NOMO-1 treated with DMSO at 0.1 percent for 48 hours (cell line): Measurements from ENCODE around the gene TXN2.
A peak's percentile ranks its signal among the peaks of the same experiment; 100 is the strongest.

ENCODE experiments used
- DNase-seq: peaks from one replicate; lab custom pipeline; 2025; ENCODE audit not compliant: unreplicated experiment; lab: John Stamatoyannopoulos, UW

The TXN2 gene, protein sequence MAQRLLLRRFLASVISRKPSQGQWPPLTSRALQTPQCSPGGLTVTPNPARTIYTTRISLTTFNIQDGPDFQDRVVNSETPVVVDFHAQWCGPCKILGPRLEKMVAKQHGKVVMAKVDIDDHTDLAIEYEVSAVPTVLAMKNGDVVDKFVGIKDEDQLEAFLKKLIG

DNA sequence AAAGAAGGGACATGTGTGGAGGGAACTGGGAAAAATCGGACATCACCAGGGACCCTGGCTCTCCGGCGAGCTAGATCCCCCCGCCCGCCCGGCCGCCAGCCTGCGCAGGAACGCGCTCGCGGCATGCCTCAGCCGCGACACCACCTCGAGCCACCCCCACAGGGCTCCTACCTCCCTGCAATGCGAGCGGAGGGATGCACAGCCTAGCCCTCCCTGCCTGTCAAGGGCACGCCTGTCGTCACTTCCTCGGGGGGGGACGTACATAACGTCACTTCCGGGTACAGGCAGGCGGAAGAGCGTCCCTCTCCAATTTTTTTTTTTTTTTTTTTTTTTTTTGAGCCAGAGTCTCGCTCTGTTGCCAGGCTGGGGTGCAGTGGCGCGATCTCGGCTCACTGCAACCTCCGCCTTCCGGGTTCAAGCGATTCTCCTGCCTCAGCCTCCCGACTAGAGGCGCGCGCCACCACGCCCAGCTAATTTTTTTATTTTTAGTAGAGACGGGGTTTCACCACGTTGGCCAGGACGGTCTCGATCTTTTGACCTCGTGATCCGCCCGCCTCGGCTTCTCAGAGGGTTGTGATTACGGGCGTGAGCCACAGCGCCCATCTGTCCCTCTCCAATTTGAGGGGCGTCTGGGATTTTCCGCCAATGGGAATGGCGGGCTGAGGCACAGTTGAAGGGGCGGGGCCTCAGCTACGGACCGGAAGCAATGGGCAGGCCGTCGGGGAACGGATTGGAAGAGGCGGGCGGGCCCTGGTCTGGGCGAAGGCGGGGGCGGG, at the start of gene TXN2:
TXN2 (minus strand) TSS at position 248 of the 776 bp plus-strand sequence. CDS start 803 bp downstream, outside the sequence.
- peak; percentile 93 for DNase-seq

DNA sequence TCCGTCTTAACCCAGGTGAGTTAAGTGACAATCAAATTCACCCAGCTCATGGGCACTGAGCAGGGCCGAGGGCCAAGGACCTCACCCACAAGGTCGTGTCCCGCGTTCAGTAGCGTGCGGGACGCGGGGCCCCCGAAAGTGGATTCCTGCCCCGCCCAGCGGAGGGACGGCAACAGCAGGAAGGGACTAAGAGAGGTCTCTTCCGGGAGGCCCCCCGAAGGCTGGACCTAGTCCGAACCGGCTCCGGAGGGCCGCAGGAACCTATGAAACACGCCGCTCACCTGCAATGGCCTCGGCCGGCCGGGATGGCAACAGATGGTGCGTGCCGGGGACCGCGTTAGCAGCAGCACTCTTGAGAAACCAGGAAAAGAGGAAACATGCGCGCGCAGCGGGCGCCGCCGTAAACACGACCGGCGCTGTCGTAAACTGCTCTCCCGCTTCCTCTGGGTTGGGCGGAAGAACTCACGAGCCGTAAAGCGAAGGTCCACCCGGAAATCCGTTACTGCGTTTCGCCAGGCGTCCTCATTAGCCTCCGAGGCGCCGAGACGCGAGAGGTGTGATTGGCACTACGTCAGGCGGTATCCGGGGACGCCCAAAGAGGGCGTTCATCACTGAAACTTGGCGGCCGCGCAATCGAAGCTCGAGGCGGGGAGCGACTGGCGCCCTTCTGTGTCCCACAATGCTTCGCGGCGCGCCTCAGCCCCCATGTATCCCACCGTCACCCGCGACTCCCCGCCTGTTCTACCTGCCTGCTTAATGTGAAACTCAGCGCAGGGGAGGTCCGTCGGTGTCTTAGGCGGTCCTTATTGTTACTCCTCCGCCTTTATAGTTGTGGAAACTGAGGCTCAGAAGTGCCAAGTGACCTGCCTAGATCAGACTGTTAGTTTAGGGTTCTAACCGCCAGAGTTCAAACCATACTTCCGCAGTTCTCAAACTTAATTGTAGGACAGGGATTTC, 47.6 kb upstream of the TXN2 start, which contains the start of gene EIF3D:
EIF3D (minus strand) TSS at position 372 of the 957 bp plus-strand sequence. CDS start 3,045 bp downstream, outside the sequence.
- peak; percentile 100 for DNase-seq

DNA sequence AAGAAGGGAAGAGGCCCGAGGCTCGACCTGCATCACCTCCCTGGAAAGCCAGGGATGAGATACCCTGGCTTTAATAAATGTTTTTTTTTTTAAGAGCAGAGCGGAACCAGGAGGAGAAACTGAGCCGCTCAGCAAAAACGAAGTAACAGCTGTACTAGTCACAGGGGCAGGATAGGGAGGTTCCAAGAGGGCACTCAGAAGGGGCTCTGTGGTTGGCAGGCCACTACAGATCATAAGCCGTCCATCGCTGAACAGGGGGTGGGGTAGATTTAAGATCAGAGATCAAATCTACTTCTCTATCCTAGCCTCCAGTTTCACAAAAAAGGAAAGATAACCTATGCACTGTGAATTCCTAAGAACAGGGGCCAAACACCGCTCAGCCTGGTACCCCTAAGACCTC, 46.9 kb upstream of the TXN2 start:
- no peak for DNase-seq

DNA sequence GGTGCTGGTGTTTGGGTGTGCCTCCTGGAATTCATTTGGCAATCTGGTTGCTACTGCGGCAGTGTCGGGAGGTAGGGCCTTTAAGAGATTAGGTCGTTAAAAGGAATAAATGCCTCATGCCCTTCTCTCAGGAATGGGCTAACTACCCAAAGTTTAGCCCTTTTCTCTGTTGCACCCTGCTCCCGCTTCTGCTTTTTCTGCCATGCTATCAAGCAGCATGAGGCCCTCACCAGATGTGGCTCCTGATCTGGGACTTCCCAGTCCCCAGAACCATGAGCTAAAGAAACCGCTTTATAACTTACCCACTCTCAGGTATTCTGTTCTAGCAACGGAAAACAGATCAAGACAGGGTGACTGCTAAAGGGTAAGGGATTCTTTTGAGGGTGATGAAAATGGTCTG, 41.2 kb upstream of the TXN2 start:
- DNase-seq: no peak

GRCh38 chr22:36520423-36520822, 39.0 kb upstream of the TXN2 start:
- peak; percentile 13 for DNase-seq

DNA sequence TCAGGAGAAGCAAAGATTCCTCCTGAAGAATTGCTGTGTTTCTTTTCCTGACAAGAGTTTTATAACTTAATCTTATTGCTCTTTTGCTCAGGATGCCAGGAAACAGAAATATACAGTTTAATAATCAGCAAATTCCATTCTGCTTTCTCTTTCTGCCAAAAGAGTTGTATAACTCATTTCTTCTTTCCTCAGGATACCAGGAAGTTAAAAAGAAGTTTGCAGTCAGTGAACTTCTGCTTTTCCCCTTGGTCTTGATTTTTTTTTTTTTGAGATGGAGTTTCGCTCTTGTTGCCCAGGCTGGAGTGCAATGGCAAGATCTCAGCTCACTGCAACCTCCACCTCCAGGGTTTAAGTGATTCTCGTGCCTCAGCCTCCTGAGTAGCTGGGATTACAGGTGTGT, 38.5 kb upstream of the TXN2 start:
- peak; percentile 63 for DNase-seq

GRCh38 chr22:36514766-36515165, 33.3 kb upstream of the TXN2 start:
- DNase-seq: no peak

DNA sequence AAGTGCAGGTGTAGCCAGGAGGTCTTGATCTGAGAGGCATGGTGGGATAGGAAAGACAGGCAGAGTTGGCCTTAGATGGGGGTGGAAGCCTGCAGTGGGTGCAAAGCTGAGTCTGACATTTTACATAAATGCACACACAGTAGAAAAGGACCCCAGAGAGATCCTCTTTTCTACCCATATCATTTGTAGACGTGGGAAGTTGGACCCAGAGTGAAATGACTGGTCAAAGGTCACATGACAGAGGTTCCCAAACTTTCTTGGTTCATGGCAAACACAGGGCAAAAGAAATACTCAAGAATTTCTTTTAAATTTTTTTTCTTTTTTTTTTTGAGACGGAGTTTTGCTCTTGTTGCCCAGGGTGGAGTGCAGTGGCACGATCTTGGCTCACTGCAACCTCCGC, 31.6 kb upstream of the TXN2 start:
- no peak for DNase-seq

GRCh38 chr22:36512333-36512732, 30.9 kb upstream of the TXN2 start:
- no peak for DNase-seq

DNA sequence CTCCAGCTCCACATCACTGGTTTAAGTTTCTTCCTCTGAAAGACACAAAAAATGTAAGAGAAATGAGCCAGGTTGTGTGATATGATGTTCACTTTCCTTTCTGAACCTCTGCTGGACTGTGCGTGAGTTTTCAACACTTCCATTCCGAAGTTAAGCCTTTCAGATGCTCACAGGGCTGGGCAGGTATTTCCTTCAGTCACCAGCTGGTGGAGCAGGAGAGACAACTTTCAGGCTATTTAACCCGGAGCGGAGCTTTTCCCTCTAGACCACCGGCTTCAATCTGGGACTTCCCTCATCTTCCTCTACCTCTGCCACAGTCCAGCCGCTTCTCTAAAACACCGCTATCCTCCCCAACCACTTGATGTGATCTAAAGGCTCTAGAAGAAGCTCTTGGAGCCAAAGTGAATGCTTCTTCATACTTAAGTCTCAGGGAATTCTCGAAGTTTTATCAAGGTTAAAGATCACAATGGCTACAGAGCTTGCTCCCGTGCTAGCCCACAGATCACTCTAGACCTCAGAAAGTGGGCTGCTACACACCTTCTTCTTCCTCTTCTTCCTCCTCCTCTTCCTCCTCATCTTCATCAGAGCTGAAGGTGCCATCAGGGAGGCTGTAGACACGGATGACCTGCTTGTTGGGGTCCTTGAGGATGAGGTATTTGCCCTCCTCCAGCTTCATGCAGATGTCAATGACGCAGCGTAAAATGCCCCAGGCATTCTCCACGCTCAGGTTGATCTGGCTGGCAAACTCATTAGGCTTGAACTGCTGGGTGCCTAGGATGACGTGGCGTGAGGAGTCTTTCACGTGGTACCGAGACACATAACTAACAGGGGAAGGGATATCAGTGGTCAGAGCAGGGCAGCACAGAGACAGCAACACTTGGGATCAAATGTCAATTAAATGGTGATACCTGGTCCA, 29.8 kb upstream of the TXN2 start:
- DNase-seq: peak; percentile 29

- peak; percentile 75 for DNase-seq
Observed at GRCh38 chr22:36510384-36510783, 28.9 kb upstream of the TXN2 start.

DNA sequence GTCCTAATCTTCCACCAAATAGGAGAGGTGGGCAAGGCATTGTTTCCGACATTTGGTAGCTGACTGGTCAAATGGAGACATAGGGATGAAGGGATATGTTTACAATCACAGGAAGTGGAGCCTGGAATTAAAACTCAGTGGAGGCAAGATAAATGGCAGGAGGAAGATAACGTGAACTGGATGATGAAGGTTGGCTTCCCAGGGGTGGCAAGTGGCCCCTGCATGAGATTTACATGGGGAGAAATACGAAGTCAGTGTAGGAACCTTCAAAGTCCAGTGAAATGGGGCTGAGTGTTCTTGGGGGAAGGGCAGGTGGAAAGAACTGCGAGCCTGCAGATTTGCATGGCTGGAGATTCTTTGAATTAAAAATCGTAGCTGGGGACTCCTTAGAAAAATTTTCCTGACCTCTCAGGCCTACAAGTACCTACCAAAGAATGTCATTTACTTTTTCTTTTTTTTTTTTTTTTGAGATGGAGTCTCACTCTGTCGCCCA, 26.1 kb upstream of the TXN2 start:
- DNase-seq: no peak

DNA sequence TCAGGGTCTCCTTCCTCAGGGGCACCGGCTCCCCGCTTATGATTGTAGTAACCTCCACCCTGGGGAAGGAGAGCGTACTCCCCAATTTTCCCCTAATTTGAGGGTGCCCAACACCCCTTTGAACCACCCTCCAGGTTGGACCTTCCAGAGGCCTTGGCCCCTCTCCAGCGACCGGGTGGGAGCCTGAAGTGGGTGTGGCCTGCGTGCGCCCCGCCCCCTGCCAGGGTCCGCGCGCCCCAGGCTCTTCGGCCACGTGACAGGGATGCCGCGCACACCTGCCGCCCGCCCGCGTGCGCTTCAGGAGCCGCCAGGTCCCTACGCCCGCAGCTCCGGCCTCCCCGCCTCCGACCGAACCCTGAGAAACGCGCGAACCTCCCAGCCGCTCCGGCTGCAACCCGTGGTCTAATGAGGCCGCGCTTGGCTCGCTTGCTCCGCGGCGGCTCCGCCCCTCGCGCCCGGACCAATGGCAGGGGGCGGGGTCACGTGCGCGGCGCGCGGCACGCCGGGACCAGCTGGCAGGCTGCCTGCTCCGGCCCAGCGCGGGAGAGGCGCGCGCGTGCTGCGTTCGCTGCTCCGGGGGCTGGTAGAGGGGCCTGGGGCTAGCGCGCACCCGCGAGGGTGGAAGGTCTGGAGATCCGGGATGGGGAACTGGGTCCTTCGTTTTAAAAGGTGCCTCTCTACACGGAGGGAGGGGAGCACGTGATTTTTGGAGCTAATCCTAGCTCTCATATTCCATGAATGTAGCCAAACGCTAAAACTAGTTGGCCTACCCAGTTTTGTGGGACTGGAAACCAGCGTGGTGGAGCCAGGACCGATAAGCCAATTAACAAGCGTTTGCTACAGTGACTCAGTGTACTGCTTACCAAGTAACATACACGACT, 25.4 kb upstream of the TXN2 start, which contains the start of gene FOXRED2:
FOXRED2 (minus strand) TSS at position 404 of the 881 bp plus-strand sequence. CDS start 618 bp downstream, outside the sequence.
- DNase-seq: peak; percentile 81

- no peak for DNase-seq
Observed at GRCh38 chr22:36505998-36506635, 24.7 kb upstream of the TXN2 start.

- no peak for DNase-seq
Observed at GRCh38 chr22:36497910-36498665, 16.6 kb upstream of the TXN2 start.

GRCh38 chr22:36493690-36494110, 12.3 kb upstream of the TXN2 start:
- peak; percentile 92 for DNase-seq

GRCh38 chr22:36492109-36492508, 10.7 kb upstream of the TXN2 start:
- no peak for DNase-seq

- no peak for DNase-seq
Observed at GRCh38 chr22:36491155-36491554, 9.7 kb upstream of the TXN2 start.
